GM21825 (cell line): ENCODE measurements around the gene RABEPK.
"Not testable (repeated sequence)": the region's sequence is repeated elsewhere in the genome, so short reads cannot be mapped to it uniquely, and the experiment has no call there.

Experiments
- ATAC-seq: cut with Tn5 transposase; IDR thresholded peaks from one replicate; pipeline ENCODE4 v1.9.1; 2021; ENCODE audit warnings: mild to moderate bottlenecking, moderate library complexity; ENCODE audit not compliant: unreplicated experiment

The RABEPK gene

GRCh38 chr9:125190361-125190801, 10.0 kb upstream of the RABEPK start:
- ATAC-seq, result no peak

GRCh38 chr9:125194466-125194865, 5.9 kb upstream of the RABEPK start:
- ATAC-seq, result not testable (repeated sequence)

- not testable (repeated sequence) for ATAC-seq
Observed at GRCh38 chr9:125195591-125195990, 4.8 kb upstream of the RABEPK start.

- no peak for ATAC-seq
Observed at GRCh38 chr9:125202846-125203618, 2.7 kb downstream of the RABEPK start.

DNA sequence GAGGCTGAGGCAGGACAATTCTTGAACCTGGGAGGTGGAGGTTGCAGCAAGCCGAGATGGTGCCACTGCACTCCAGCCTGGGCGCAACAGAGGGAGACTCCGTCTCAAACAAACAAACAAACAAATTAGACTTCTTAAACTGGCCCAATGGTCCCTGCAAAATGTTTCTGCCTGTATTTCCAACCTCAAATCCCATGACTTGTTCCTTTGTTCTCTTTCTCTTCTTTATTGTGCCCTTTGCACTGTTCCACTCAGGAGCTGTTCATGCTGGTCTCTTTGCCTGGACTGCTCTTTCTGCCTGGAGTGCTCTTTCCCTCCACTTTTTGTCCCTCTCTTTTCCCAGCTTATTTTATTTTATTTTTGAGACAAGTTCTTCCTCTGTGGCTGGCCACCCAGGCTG, 4.1 kb downstream of the RABEPK start:
- ATAC-seq, result no peak

- ATAC-seq, result no peak
Observed at GRCh38 chr9:125214186-125214585, 13.8 kb downstream of the RABEPK start.

- no peak for ATAC-seq
Observed at GRCh38 chr9:125218621-125219020, 18.3 kb downstream of the RABEPK start.

DNA sequence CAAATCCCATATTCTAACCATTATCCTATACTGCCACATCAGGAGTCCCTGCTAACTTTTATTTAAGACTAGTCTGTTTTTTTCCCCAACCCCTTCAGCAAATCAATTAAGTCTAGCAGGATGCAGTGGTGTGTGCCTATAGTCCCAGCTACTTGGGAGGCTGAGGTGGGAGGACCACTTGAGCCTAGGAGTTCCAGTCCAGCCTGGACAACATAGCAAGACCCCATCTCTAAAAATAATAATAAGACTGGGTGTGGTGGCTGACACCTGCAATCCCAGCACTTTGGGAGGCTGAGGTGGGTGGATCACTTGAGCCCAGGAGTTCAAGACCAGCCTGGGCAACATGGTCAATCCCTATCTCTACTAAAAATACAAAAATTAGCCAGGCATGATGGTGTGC, 24.5 kb downstream of the RABEPK start:
- ATAC-seq, result not testable (repeated sequence)

GRCh38 chr9:125227761-125228160, 27.4 kb downstream of the RABEPK start:
- ATAC-seq, result no peak

DNA sequence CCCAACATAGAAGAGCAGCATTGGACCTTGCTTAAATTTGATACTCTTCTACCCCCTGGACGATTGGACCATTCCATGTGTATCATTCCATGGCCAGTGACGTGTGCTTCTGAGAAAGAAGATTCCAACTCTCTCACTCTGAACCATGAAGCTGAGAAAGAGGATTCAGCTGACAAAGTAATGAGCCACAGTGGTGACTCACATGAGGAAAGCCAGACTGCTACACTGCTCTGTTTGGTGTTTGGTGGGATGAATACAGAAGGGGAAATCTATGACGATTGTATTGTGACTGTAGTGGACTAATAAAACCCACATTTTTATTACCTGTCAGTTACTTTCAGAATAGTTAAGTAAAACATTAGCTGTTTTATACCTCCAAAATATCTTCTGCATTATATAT, 33.3 kb downstream of the RABEPK start:
- ATAC-seq, result no peak

GRCh38 chr9:125234099-125234498, 33.8 kb downstream of the RABEPK start:
- ATAC-seq, result not testable (repeated sequence)

GRCh38 chr9:125235804-125236519, 35.6 kb downstream of the RABEPK start:
- no peak for ATAC-seq

DNA sequence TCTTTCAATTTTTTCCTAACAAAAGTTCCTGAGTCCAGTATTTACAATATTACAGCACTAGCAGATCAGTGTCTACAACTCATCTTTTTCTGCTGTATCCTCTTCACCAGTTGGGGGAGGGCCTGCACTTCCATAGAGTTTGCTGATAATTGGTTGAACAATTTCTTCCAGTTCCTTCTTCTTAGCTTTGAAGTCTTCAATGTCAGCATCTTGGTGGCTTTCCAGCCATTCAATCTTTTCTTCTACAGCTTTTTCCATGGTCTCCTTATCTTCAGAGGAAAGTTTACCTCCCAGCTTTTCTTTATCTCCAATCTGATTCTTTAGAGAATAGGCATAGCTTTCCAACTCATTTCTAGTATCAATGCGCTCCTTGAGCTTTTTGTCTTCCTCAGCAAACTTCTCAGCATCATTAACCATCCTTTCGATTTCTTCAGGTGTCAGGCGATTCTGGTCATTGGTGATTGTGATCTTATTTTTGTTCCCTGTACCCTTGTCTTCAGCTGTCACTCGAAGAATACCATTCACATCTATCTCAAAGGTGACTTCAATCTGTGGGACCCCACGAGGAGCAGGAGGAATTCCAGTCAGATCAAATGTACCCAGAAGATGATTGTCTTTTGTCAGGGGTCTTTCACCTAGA, 36.3 kb downstream of the RABEPK start:
- ATAC-seq, result not testable (repeated sequence)

- ATAC-seq, result no peak
Observed at GRCh38 chr9:125238127-125238914, 38.0 kb downstream of the RABEPK start.

- ATAC-seq, result no peak
Observed at GRCh38 chr9:125238915-125239446, 38.6 kb downstream of the RABEPK start.

DNA sequence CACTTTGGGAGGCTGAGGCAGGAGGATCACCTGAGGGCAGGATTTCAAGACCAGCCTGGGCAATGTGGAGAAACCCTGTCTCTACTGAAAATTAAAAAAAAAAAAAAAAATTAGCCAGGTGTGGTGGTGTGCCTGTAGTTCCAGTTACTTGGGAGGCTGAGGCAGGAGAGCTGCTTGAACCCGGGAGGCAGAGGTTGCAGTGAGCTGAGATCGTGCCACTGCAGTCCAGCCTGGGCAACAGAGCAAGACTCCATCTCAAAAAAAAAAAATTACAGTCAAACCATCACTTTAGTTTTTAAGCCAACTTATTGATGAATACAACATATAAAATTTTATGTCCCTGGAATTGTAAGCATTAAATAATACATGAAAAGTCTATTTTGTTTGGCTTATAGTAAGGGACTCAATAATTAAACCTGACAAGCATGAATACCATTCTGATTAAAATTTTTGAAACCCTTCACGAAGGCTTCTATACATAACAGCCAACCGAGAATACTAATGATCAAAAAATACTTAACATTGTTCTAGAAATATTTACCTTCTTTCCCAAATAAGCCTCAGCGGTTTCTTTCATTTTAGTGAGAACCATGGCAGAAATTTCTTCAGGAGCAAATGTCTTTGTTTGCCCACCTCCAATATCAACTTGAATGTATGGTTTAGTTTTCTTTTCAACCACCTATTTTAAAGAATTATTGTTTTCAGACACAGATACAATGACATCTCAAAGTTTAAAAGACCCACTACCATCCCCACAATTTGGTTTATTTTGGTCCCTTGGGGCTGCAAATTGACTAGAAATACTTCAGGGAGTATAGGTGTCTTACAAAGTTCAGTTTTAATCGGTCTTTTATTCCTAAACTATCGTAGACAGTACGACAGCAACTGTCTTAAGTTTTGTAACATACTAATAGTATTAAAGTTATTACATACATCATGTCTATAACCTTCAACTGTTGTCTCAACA, 39.6 kb downstream of the RABEPK start:
- ATAC-seq, result no peak

- ATAC-seq, result peak; percentile 13
Observed at GRCh38 chr9:125240649-125240999, 40.3 kb downstream of the RABEPK start.

DNA sequence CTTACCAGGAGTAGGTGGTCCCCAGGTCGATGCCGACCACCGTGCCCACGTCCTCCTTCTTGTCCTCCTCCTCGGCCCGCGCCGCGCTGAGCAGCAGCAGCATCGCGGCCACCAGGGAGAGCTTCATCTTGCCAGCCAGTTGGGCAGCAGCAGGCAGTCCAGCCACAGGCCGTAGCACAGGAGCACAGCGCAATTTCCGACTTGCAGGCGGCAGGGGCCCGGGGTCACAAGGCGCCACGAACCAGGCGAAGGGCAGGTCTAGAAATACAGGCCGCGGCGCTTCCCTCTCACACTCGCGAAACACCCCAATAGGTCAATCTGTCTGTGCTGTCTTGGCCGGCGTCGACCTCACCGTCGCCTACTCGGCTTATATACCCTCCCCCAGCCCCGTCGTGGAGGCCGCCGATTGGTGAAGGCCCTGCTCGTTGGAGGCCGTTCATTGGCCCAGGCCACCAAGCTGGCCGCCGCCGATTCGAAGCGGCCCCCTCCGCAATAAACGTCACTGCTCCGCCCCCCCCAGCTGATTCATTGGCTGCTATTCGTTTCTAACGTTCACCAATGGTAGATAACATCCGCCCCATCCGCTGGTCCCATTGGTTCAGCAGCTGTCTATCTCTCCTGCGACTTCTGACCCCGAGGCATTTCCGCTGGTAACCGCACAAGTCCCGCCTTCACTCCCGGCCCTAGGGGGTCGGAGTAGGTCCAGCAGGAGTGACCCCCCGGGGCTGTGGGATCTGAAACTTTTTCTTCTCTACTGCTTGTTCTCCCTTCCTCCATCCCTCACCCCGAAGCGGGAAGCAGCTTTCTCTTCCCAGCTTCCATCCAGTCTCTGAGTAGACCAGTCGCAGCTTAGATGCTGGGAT, 40.9 kb downstream of the RABEPK start, which contains the start of gene HSPA5:
Gene HSPA5 (minus strand): TSS at position 344 of the 863 bp plus-strand sequence. CDS start 217 bp downstream, at position 127.
- ATAC-seq, result peak; percentile 91
